ENCODE results near the gene HNRNPF. TPM values are rescaled to one million over a fixed set of nuclear protein-coding genes. Genes with fewer than 3 reads are reported as not detected.
A peak's percentile ranks its signal among the peaks of the same experiment; 100 is the strongest.
"Not testable (repeated sequence)": the region's sequence is repeated elsewhere in the genome, so short reads cannot be mapped to it uniquely, and the experiment has no call there.

HNRNPF gene, protein sequence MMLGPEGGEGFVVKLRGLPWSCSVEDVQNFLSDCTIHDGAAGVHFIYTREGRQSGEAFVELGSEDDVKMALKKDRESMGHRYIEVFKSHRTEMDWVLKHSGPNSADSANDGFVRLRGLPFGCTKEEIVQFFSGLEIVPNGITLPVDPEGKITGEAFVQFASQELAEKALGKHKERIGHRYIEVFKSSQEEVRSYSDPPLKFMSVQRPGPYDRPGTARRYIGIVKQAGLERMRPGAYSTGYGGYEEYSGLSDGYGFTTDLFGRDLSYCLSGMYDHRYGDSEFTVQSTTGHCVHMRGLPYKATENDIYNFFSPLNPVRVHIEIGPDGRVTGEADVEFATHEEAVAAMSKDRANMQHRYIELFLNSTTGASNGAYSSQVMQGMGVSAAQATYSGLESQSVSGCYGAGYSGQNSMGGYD
- total RNA-seq = 167 and 193 TPM in 2 replicates

DNA sequence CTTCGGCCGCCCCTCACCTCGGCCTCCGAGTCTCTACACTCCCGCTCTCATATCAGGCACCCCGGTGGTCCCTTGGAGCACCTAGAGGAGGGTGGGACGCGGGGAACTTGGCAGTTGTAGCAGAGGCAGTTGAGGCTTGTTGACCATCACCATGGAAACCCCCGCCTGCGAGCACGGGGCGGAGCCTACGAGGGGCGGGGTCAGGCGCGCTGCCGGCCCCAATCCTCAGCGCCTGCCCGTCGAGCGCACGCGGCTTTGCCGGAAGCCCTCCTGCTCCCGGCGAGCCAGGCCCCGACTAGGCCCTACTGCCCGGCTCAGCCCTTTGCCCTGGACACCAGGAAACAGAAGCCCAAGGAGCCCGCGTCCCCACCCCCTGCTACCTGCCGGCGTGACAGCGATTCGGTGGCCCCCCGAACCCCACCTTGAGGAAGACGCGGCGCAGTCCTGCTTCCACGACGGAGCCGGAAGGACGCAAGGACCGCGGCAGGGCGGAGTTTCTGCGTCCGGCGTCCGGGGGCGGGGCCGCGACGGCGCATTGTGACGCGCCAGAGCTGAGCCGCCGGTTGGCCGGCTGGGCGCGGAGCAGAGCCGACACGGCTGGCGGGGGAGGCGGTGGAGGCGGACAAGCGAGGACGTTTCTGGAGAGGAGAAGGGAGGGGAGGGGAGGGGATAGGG lies at the start of gene HNRNPF:
TSS of gene HNRNPF (minus strand) at position 477 of the 675 bp plus-strand sequence. CDS start 21,302 bp downstream, outside the sequence.
- DNase-seq (ENCODE audit: low read depth in 2 of 2) = peak; percentile 88 to 97

DNA sequence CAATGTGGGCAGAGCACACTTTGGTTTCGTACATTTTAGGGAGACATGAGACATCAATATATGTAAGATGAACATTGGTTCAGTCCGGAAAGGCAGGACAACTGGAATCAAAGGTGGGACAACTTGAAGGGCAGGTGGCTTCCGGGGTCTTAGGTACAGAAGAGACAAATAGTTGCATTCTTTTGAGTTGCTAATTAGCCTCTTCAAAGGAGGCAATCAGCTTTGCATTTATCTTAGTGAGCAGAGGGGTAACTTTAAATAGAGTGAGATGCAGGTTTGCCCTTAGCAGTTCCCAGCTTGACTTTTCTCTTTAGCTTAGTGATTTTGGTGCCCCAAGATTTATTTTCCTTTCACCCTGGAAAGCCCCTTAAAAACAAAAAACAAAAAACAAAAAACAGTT lies 49.2 kb upstream of the HNRNPF start:
- DNase-seq (ENCODE audit: low read depth in 2 of 2) = no peak

DNA sequence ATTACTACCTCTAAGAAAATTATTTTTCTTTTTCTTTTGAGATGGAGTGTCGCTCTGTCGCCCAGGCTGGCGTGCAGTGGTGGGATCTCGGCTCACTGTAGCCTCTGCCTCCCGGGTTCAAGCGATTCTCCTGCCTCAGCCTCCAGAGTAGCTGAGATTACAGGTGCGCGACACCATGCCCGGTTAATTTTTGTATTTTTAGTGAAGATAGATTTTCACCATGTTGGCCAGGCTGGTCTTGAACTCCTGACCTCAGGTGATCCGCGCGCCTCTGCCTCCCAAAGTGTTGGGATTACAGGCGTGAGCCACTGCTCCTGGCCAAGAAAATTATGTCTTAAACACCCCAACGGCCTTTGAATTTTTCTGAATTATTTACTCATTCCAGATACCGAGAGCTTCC lies 47.6 kb upstream of the HNRNPF start:
- not testable (repeated sequence) for DNase-seq (ENCODE audit: low read depth in 2 of 2)

DNA sequence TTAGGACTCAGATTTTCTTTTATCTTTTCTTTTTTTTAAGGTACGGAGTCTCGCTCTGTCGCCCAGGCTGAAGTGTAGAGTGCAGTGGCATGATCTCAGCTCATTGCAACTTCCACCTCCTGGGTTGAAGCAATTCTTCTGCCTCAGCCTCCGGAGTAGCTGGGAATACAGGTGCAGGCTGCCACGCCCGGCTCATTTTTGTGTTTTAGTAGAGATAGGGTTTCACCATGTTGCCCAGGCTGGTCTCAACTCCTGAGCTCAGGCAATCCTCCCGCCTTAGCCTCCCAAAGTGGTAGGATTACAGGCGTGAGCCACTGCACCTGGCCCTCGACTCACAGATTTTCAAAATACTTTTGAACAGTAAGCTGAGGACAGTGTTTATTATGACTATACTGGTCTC lies 45.0 kb upstream of the HNRNPF start:
- DNase-seq (ENCODE audit: low read depth in 2 of 2) = not testable (repeated sequence)

DNA sequence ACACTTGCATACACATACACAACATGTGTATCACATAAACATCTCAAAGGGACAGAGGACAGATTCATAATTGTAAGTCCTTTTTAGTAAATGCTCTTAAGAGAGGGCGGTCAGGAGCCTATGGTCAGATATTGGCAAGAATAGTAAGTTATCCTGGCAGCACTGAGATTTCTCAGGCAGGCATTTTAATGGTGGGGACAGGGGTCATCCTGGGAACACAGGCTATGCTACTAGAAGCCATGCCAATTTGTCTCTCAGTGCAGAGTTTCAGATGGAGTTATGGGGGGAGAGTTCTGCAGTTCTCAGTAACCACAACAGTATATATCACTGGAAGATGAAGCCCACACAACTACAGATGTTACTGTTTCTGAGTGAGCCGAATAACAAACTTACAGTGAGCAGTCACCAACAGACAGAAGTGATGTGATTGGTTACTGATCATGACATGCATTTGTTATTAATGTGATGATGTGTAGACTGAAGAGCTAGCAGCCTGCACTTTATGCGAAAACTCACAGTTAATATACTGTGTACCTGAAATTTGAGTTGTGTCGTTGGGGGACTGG lies 44.4 kb upstream of the HNRNPF start:
- no peak for DNase-seq (ENCODE audit: low read depth in 2 of 2)

DNA sequence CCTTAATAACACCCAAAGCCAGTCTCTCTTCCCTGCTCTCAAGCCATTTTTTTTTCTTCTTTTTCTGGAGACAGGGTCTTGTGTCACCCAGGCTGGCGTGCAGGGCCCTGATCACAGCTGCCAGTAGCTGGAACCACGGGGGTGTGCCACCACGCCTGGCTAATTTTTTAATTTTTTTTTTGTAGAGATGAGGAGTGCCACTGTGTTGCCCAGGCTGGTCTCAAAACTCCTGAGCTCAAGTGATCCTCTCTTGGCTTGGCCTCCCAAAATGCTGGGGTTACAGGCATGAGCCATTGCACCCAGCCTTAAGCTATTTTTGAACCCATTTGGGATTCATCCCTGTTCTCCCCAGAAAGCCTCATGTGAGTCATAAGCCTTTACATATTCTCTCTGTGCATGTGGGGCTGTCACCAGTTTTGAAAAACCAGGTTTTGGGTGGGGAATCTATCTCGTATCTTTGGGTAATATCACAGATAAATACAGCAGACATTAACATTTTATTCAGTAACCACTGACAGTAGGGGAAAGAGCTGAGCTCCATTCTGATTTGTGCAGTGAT lies 43.4 kb upstream of the HNRNPF start:
- DNase-seq (ENCODE audit: low read depth in 2 of 2) = no peak

DNA sequence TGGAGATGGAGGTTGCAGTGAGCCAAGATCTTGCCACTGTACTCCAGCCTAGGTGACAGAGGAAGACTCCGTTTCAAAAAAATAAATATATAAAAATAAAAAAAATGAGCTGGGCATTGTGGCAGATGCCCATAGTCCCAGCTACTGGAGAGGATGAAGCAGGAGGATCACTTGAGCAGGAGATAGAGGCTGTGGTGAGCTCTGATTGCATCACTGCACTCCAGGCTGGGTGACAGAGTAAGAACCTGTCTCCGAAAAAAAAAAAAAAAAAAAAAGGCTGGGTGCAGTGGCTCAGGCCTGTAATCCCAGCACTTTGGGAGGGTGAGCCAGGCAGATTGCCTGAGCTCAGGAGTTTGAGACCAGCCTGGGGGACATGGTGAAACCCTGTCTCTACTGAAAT lies 39.8 kb upstream of the HNRNPF start:
- DNase-seq (ENCODE audit: low read depth in 2 of 2) = no peak

DNA sequence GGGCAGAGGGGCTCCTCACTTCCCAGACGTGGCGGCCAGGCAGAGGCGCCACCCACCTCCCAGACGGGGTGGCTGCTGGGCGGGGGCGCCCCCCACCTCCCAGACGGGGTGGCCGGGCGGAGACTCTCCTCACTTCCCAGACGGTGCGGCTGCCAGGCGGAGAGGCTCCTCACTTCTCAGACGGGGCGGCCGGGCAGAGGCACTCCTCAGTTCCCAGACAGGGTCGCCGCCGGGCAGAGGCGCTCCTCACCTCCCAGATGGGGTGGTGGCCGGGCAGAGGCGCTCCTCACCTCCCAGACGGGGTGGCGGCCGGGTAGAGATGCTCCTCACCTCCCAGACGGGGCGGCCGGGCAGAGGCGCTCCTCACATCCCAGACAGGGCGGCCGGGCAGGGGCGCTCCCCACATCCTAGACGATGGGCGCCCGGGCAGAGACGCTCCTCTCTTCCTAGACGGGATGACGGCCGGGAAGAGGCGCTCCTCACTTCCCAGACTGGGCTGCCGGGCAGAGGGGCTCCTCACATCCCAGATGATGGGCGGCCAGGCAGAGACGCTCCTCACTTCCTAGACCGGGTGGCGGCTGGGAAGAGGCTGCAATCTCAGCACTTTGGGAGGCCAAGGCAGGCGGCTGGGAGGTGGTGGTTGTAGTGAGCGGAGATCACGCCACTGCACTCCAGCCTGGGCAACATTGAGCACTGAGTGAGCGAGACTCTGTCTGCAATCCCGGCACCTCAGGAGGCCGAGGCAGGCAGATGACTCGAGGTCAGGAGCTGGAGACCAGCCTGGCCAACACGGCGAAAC lies 37.4 kb upstream of the HNRNPF start:
- DNase-seq (ENCODE audit: low read depth in 2 of 2) = not testable (repeated sequence)

DNA sequence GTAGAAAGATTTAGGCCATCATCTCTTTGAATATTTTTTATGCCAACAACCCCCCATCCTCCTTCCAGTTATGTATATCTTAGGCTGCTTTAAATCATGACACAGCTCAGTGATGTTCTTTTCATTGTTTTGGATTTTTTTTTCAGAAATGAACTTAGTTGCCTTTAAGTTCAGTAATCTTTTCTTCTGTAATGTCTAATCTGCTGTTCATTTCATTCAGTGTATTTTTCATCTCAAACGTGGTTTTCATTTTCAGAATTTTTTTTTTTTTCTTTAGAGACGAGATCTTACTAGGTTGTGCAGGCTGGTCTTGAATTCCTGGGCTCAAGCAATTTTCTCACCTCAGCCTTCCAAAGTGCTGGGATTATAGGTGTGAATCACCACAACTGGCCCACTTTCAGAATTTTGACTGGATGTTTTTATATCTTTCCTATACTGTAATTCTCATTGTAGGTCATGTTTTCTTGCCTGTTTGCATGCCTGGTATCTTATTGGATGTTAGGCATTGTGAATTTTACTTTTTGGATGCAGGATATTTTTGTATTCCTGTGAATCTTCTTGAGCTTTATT lies 36.0 kb upstream of the HNRNPF start:
- no peak for DNase-seq (ENCODE audit: low read depth in 2 of 2)

DNA sequence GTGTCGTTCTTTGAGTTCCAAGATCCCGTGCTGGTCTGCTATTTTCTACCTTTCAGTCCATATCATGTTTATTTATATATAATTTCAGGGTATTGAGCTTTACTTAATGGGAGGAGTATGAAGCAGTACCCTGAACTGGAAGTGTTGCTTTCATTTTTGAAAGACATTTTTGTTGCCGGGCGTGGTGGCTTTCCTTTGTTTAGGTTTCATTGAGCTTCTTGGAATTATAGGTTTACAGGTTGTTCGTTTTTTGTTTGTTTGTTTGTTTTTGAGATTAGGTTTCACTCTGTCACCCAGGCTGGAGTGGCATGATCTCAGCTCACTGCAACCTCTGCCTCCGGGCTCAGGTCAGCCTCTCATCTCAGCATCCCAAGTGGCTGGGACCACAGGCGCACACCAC lies 35.3 kb upstream of the HNRNPF start:
- no peak for DNase-seq (ENCODE audit: low read depth in 2 of 2)

DNA sequence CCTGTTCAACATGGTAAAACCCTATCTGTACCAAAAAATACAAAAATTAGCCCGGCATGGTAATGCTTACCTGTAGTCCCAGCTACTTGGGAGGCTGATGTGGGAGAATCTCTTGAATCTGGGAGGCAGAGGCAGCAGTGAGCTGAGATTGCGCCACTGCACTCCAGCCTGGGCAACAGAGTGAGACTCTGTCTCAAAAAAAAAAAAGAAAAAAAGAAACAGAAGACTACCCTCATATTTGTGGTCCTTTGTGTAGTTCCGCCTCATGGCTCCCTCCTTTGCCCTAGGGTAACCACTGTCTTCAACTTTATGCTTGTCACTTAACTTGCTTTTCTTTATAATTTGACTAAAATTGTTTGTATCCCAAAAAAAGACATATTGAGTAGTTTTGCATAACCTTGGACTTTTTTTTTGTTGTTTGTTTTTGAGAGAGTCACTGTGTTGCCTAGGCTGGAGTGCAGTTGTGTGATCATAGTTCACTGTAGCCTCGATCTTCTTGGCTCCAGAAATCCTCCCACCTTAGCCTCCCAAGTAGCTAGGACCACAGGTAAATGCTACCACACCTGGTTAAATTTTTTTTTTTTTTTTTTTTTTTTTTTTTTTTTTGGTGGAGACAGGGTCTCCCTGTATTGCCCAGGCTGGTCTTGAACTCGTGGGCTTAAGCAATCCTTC lies 31.6 kb upstream of the HNRNPF start:
- DNase-seq (ENCODE audit: low read depth in 2 of 2) = no peak

DNA sequence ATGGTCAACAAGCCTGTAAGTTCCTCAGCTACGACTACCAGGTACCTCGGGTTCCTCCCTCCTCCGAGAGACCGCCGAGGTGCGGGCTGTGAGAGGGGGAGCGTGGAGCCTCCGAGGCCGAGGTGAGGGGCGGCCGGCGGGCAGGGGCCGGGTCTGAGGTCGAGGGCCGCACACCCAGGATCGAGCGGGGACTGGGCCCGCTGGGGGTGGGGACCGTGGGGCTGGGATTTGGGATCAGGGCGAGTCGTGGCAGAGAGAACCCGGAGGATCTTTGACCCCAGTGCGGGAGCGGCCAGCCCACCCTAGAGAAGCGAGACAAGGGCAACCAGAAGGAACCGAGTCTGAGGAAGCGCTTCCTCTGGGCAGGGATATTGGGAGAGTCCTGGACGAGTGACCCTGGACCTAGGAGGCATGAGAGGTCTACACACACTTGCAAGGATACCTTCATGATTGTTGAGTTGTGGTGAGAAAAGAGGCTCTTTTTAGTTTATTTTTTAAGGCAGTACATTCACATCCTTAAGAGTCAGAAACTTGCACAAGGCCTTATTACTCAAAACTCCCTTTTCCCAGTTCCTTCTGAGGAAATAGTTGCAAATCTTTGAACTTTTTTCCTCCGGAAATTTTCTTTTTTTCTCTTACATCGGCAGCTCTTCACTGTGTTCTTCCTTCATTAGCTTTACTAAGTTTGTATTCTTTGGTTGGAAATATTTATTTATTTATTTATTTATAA lies 28.3 kb upstream of the HNRNPF start:
- DNase-seq (ENCODE audit: low read depth in 2 of 2) = no peak

DNA sequence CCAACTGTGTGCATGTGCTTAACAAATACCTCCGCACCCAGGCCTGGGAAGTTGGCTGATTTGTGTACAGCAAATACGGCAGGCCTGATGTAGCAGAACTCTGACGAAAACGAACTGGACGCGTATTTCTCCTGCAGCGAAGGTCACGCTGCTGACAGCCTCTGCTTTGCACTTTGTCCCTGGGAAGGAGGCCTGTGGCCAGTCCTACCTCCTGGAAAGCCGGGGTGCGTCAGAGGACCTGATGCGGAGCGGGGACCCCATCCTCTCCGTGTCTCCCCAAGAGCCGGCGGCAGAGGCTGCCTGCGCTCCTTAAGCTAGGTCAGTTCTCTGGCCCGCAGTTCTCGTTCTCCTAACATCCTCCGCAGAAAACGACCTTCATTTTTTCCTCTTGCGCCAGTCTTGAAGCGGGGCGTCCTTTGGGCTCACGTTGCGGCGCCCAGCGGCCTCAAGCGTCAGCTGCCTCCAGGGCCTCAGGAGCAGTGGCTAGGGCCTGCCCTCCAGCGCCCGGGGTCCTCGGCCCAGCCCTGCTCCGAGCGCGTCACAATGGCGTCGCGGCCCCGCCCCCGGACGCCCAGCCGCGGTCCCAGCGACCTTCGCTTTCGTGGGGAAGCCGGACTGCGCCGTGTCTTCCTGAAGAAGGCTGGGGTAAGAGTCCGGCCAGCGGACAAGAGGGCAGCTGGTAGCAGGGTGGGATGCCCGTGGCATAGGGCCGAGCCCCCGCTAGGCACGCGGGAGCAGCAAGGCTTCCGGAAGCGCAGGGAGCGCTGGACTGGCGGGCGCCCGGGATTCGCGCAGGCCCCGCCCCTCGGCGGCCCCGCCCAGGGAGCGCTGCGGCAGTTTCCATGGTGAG lies 27.5 kb upstream of the HNRNPF start, which contains the start of gene ZNF487:
TSS of gene ZNF487 (plus strand) at position 821 of the 850 bp plus-strand sequence. CDS start 38,703 bp downstream, outside the sequence.
- peak; percentile 71 to 87 for DNase-seq (ENCODE audit: low read depth in 2 of 2)

DNA sequence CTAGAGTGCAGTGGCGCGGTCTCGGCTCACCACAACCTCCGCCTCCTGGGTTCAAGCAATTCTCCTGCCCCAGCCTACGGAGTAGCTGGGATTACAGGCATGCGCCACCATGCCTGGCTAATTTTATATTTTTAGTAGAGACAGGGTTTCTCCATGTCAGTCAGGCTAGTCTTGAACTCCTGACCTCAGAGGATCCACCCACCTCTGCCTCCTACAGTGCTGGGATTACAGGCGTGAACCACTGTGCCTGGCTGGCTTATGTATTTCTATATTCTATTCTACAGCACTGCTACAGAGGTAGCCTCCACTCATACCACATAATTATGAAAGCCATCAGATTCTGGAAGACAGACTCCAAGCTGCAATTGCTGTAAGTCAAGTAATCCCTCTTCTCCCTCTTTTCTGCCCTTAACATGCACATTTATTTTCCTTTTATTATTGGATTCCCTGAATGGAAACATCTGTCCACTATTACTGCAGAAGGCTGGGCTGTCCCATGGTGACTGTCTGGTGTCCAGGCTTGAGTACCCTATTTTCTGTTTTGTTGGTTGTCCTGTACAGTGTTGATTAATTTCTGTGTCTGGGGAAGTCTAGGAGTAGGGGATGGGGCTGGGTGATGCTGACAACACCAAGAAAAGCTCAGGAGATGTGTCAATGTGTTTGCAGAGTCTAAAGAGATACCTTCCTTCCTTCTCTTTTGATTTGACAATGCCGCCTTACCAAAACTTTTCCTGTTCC lies 22.1 kb upstream of the HNRNPF start:
- DNase-seq (ENCODE audit: low read depth in 2 of 2) = no peak

DNA sequence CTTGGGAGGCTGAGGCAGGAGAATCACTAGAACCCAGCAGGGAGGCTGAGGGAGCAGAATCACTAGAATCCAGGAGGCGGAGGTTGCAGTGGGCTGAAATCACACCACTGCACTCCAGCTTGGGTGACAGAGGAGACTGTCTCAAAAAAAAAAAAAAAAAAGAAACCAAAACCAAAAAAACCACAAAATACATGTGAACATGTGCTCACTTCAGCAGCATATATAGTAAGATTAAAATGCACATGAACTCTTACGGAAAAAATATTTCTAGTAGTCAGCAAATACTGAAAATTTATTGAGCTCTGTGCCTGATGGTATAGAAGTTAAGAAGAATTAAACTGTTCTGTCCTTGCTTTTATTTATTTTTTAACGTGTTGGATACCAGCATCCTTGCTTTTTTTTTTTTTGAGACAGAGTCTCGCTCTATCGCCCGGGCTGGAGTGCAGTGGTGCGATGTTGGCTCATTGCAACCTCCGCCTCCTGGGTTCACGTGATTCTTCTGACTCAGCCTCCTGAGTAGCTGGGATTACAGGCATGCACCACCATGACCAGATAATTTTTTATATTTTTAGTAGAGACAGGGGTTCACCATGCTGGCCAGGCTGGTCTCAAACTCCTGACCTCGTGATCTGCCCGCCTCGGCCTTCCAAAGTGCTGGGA lies 18.3 kb upstream of the HNRNPF start:
- DNase-seq (ENCODE audit: low read depth in 2 of 2) = no peak

DNA sequence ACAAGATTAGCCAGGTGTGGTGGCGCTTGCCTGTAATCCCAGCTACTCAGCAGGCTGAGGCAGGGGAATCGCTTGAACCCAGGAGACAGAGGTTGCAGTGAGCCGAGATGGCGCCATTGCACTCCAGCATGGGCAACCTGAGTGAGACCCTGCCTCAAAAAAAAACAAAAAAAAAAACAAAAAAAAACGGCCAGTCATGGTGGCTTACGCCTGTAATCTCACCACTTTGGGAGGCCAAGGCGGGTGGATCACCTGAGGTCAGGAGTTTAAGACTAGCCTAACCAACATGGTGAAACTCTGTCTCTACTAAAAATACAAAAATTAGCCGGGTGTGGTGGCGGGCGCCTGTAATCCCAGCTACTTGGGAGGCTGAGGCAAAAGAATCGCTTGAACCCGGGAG lies 17.5 kb upstream of the HNRNPF start:
- DNase-seq (ENCODE audit: low read depth in 2 of 2) = not testable (repeated sequence)

DNA sequence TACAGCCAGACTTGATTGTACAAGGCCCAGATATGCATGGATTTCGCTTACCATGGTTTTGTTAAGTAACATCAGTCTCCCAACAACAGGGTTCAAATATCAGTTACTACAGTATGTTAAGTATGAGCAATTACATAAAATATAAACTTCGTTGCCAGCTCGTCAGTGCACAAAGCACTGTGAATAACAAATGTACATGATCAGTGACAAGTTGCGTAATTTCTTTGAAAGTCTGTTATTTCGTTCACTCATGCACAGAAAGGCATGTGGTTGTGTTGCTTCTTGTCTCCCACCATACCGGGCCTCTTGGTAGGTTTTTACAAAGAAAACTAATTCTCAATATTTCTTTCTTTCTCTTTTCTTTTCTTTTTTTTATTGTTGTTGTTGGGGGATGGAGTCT lies 15.4 kb upstream of the HNRNPF start:
- no peak for DNase-seq (ENCODE audit: low read depth in 2 of 2)

Data from dermis microvascular lymphatic vessel endothelial cell (primary cell).